ENCODE data around the gene ZNF785. TPM values are rescaled to one million over a fixed set of nuclear protein-coding genes. Genes with fewer than 3 reads are reported as not detected.

The ZNF785 gene
- total RNA-seq, 1 donor from 2014 or later = 22.8 TPM

GRCh38 chr16:30588651-30589050, 3.2 kb upstream of the ZNF785 start:
- ChIA-PET CTCF (no interaction called here), POLR2A (no interaction called here)
- H3K9me3 Mint-ChIP-seq = no peaks in the 10 kb centered on the region
- peaks cover 19% of the 10 kb centered on the region for H3K4me1 Mint-ChIP-seq
- intact Hi-C loops (cut with micrococcal nuclease) = no loop called here
- DNase-seq = no peak
- TF ChIP-seq CTCF (IDR thresholded peaks at IDR 0.05) = no peak
- H3K27ac Mint-ChIP-seq = no peak overlapping the region
- H3K4me3 Mint-ChIP-seq = no peak overlapping the region
- no peaks in the 10 kb centered on the region for H3K27me3 Mint-ChIP-seq
- H3K36me3 Mint-ChIP-seq (ENCODE audit: low read depth) = no peaks in the 10 kb centered on the region
- no peak for ATAC-seq (ENCODE audit: low read depth)

GRCh38 chr16:30585022-30585399, 486 bp downstream of the ZNF785 start:
- H3K36me3 Mint-ChIP-seq (ENCODE audit: low read depth) = peaks cover 22% of the 10 kb centered on the region
- peak; percentile 6 for ATAC-seq (ENCODE audit: low read depth)
- H3K4me1 Mint-ChIP-seq = peaks cover 19% of the 10 kb centered on the region
- H3K27ac Mint-ChIP-seq = peak overlapping the region; percentile 73
- DNase-seq = no peak
- H3K27me3 Mint-ChIP-seq = no peaks in the 10 kb centered on the region
- intact Hi-C loops (cut with micrococcal nuclease) = loop anchor here (1.0 kb wide), 7 partner anchors 13 to 337 kb away; partner anchors contain the start of genes DCTPP1, ZNF689 and ZNF764
- ChIA-PET POLR2A (interaction anchor here (0.7 to 4.4 kb wide), 14 partner anchors 10 to 155 kb away, joined by 3 to 35 read pairs (median 8); partner anchors contain the start of genes DCTPP1, FBRS, PRR14 and ZNF688), CTCF (interaction anchor here (0.8 to 1.3 kb wide), 2 partner anchors 44 to 49 kb away, joined by 3 read pairs; no protein-coding TSS in a partner anchor)
- no peaks in the 10 kb centered on the region for H3K9me3 Mint-ChIP-seq
- peak overlapping the region; percentile 85 for H3K4me3 Mint-ChIP-seq
- TF ChIP-seq CTCF (IDR thresholded peaks at IDR 0.05) = no peak

GRCh38 chr16:30582611-30583340, 2.7 kb downstream of the ZNF785 start:
- H3K27ac Mint-ChIP-seq = no peak overlapping the region
- intact Hi-C loops (cut with micrococcal nuclease) = no loop called here

GRCh38 chr16:30581457-30581856, 4.0 kb downstream of the ZNF785 start:
- Mint-ChIP-seq H3K9me3 (no peaks in the 10 kb centered on the region), H3K27ac (no peak overlapping the region), H3K4me1 (peaks cover 16% of the 10 kb centered on the region), H3K4me3 (no peak overlapping the region), H3K36me3 (ENCODE audit: low read depth) (peaks cover 33% of the 10 kb centered on the region), H3K27me3 (no peaks in the 10 kb centered on the region)
- CTCF ChIA-PET = interaction anchor here (0.6 kb wide), 1 partner anchor 56 kb away, joined by 3 read pairs; no protein-coding TSS in a partner anchor
- intact Hi-C loops (cut with micrococcal nuclease) = no loop called here
- ATAC-seq (ENCODE audit: low read depth) (no peak), DNase-seq (no peak)
- no peak for TF ChIP-seq CTCF (IDR thresholded peaks at IDR 0.05)
- POLR2A ChIA-PET = no interaction called here

More at GRCh38 chr16:30582611-30583340, 2.7 kb downstream of the ZNF785 start:
- H3K36me3 Mint-ChIP-seq (ENCODE audit: low read depth) = peaks cover 33% of the 10 kb centered on the region
- no peak for TF ChIP-seq CTCF (IDR thresholded peaks at IDR 0.05)
- POLR2A ChIA-PET = interaction anchor here (0.6 kb wide), 1 partner anchor 180 kb away, joined by 7 read pairs; no protein-coding TSS in a partner anchor
- no peak for DNase-seq
- peaks cover 19% of the 10 kb centered on the region for H3K4me1 Mint-ChIP-seq
- H3K27me3 Mint-ChIP-seq = no peaks in the 10 kb centered on the region
- H3K4me3 Mint-ChIP-seq = no peak overlapping the region
- CTCF ChIA-PET = no interaction called here
- ATAC-seq (ENCODE audit: low read depth) = no peak
- no peaks in the 10 kb centered on the region for H3K9me3 Mint-ChIP-seq

GRCh38 chr16:30574678-30575077, 10.8 kb downstream of the ZNF785 start:
- Mint-ChIP-seq H3K4me3 (no peak overlapping the region), H3K9me3 (no peaks in the 10 kb centered on the region), H3K4me1 (peaks cover 19% of the 10 kb centered on the region), H3K36me3 (ENCODE audit: low read depth) (peaks cover 11% of the 10 kb centered on the region), H3K27ac (no peak overlapping the region), H3K27me3 (no peaks in the 10 kb centered on the region)
- TF ChIP-seq CTCF (IDR thresholded peaks at IDR 0.05) = no peak
- ChIA-PET POLR2A (interaction anchor here (0.6 to 1.3 kb wide), 3 partner anchors 11 to 240 kb away, joined by 3 to 10 read pairs (median 4); partner anchors contain the start of gene ZNF785), CTCF (interaction anchor here (0.7 kb wide), 1 partner anchor 24 kb away, joined by 3 read pairs; no protein-coding TSS in a partner anchor)
- ATAC-seq (ENCODE audit: low read depth) (no peak), DNase-seq (no peak)
- intact Hi-C loops (cut with micrococcal nuclease) = no loop called here
